Karpas-422 (cell line): ENCODE results near the gene GGT5. TPM values are rescaled to one million over a fixed set of nuclear protein-coding genes. Genes with fewer than 3 reads are reported as not detected.
"Not testable (repeated sequence)": the region's sequence is repeated elsewhere in the genome, so short reads cannot be mapped to it uniquely, and the experiment has no call there.

Experiments used
- DNase-seq: peaks from one replicate; pipeline ENCODE4 v3.0.0-alpha.2; 2015
- H2AFZ ChIP-seq: fragments of 200-600 bp; sonication (generic); 2 replicates; pipeline ENCODE4 v1.6.1; 2014; ENCODE audit warnings: antibody characterized with exemption, low read length, mixed read lengths
- H3K27ac ChIP-seq: fragments of 200-600 bp; sonication (generic); 2 replicates; pipeline ENCODE4 v1.5.1; 2014; ENCODE audit warnings: mild to moderate bottlenecking, low read length, moderate library complexity
- H3K27me3 ChIP-seq: fragments of 200-600 bp; sonication (generic); 2 replicates; pipeline ENCODE4 v1.6.1; 2014; ENCODE audit warnings: low read length, mixed read lengths
- H3K36me3 ChIP-seq: fragments of 200-600 bp; sonication (generic); 2 replicates; pipeline ENCODE4 v1.6.1; 2014; ENCODE audit warnings: low read length, mixed read lengths; ENCODE audit not compliant: insufficient read depth
- H3K4me1 ChIP-seq: fragments of 200-600 bp; sonication (generic); 2 replicates; pipeline ENCODE4 v1.6.1; 2014; ENCODE audit warnings: mild to moderate bottlenecking, low read length, mixed read lengths
- H3K4me2 ChIP-seq: fragments of 200-600 bp; sonication (generic); 2 replicates; pipeline ENCODE4 v1.6.1; 2014; ENCODE audit warnings: low read length, low read depth, mild to moderate bottlenecking; ENCODE audit not compliant: poor library complexity, severe bottlenecking
- H3K4me3 ChIP-seq: fragments of 200-600 bp; sonication (generic); 2 replicates; pipeline ENCODE4 v1.5.1; 2014; ENCODE audit warnings: mild to moderate bottlenecking, antibody characterized with exemption, low read length, mixed read lengths
- H3K79me2 ChIP-seq: fragments of 200-600 bp; sonication (generic); 2 replicates; pipeline ENCODE4 v1.6.1; 2014; ENCODE audit warnings: mild to moderate bottlenecking, low read length, mixed read lengths
- H3K9ac ChIP-seq: fragments of 200-600 bp; sonication (generic); 2 replicates; pipeline ENCODE4 v1.6.0; 2014; ENCODE audit warnings: low read length
- H3K9me2 ChIP-seq: fragments of 200-600 bp; sonication (generic), shearing (Covaris generic); replicated peaks from 2 replicates; pipeline ENCODE4 v1.6.0; 2014; ENCODE audit warnings: mild to moderate bottlenecking, low read length, moderate library complexity; ENCODE audit not compliant: insufficient read depth
- H3K9me3 ChIP-seq: fragments of 300-700, 200-600 bp; sonication (generic); 2 replicates; pipeline ENCODE4 v1.6.1; 2014; ENCODE audit warnings: low read length, mixed read lengths
- H4K20me1 ChIP-seq: fragments of 200-600 bp; sonication (generic); 2 replicates; pipeline ENCODE4 v1.6.1; 2014; ENCODE audit warnings: mild to moderate bottlenecking, antibody characterized with exemption, low read length, low read depth; ENCODE audit not compliant: insufficient read depth
- total RNA-seq: library from RNA; depleted of rRNA; stranded (reverse); fragments of >200 nt; shearing (Covaris generic); gene quantifications from 2 replicates; pipeline ENCODE4 v1.2.3, GENCODE V29; 2014; ENCODE audit warnings: low replicate concordance

GGT5 gene
- total RNA-seq, 1 experiment from 2014 or later, result not detected

DNA sequence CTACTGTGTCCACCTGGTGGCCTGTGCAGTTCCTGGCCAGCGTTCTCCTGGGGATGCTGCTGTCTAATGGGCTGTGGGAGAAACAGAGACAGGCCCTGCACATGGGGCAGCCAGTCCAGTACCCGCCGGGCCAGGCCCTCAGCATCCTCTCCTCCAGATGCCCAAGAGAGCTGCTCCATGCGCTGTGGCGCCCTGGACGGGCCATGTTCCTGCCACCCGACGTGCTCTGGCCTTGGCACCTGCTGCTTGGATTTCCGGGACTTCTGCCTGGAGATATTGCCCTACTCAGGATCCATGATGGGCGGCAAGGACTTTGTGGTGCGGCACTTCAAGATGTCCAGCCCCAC lies 62.0 kb downstream of the GGT5 start:
- not testable (repeated sequence) for H3K27me3 ChIP-seq, H2AFZ ChIP-seq, H3K9ac ChIP-seq, H3K79me2 ChIP-seq, H3K36me3 ChIP-seq, H3K4me2 ChIP-seq, H3K9me3 ChIP-seq, H3K27ac ChIP-seq, H4K20me1 ChIP-seq, H3K4me3 ChIP-seq, DNase-seq, H3K9me2 ChIP-seq
- peaks cover 24% of the 10 kb centered on the region for H3K4me1 ChIP-seq

DNA sequence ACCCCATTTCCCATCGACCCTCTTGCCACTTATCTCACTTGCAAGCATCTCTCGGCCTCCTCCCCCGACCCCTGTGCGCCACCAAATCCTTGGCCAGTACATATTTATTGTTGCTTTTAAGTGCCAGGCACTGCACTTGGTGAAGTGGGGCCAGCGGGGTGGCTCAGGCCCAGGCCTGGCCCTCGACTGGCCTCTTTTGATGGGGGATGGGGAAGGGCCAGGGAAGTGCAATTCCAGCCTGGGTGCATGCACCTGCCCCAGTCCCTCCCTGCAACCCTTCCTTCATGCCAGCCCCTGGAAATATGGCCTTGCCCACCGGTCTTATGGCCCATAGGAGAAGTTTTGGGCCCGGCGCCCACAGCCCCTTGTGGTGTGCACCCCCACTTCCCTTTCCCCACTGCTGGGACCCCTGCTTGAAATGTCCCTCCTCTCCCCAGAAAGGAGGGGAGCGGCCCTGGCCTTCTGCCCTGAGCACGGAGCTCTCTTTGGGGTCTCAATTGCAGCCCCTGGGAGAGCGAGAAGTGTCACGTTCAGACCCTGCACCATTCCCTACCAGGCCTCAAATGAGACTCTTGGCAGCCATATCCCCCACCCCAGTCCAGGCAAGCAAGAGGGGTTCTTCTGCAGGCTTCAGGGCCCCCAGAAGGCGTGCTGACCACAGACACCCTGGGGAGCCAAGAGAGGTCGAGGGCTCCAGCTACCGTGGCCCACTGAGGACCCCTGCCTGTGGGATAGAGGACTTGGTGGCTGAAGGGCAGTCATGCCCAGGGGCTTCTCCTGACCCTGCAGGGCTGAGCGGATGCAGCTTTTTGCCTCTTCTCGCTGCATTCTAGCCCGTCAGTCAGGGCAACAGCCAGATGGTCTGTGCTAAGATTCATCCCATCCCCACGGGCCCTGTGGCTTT lies 62.6 kb downstream of the GGT5 start:
- Histone ChIP-seq H3K4me1 (peaks cover 24% of the 10 kb centered on the region), H3K27ac (no peak overlapping the region), H3K27me3 (no peaks in the 10 kb centered on the region), H3K79me2 (no peaks in the 10 kb centered on the region), H3K4me2 (no peak overlapping the region), H3K9me2 (no peaks in the 10 kb centered on the region), H3K36me3 (no peaks in the 10 kb centered on the region), H3K4me3 (no peak overlapping the region), H3K9ac (no peak overlapping the region), H3K9me3 (no peaks in the 10 kb centered on the region), H4K20me1 (no peaks in the 10 kb centered on the region), H2AFZ (no peak overlapping the region)
- no peak for DNase-seq

DNA sequence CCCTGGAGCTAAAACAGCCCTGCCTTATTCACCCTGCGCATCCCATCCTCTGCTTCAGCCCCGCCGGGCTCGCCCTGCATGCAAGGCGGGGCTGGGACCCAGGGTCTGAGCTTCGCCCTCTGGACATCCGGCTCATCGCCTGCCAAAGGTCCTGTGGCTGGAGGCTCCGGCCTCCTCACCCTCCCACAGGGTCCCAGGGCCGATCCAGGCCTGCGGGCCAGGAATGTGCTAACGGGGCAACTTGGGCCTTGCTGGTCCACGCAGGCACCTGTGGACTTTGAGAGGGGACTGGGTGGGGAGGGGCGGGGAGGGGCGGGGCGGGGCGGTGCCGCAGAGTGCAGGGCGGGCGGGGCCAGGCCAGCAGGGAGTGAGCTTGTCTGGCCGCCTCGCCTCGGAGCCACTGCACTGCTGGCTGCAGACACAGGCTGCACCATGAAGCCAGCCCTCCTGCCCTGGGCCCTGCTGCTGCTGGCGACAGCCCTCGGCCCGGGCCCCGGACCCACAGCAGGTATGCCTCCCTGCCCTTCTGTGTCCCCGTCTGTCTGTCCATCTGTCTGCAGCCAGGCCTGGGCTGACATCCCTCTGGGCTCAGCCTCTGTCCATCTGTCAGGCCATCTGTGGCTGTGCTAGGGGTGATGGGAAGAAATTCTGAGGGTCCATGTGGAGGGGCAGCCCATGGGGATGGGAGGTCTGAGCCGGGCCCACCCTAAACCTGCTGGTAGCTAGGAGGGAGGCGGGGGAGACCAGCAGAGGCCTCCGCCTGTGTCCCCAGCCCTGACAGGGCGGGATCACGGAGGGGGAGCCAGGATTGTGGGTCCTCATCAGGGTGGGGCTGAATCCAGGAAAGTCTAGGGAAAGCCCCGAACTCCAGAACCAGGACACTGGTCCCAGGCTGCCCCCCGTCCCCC lies 63.5 kb downstream of the GGT5 start, which contains the start of gene SUSD2:
Gene SUSD2, plus strand, starts transcription at position 400 of the 908 bp plus-strand sequence. Its CDS starts 33 bp downstream, at position 433.
- no peaks in the 10 kb centered on the region for H3K36me3 ChIP-seq
- H4K20me1 ChIP-seq, result no peaks in the 10 kb centered on the region
- peak within 1 kb of the TSS; percentile 17; the same call in 1 of the 2 replicates for H3K9ac ChIP-seq
- no peak within 1 kb of the TSS for H3K4me3 ChIP-seq
- H3K79me2 ChIP-seq, result no peaks in the 10 kb centered on the region
- H3K9me3 ChIP-seq, result no peaks in the 10 kb centered on the region
- H3K4me2 ChIP-seq, result peak within 1 kb of the TSS; percentile 21
- peak; percentile 59 for DNase-seq
- H3K4me1 ChIP-seq, result peaks cover 24% of the 10 kb centered on the region
- H3K27me3 ChIP-seq, result no peaks in the 10 kb centered on the region
- no peak within 1 kb of the TSS for H2AFZ ChIP-seq
- H3K27ac ChIP-seq, result 0 out of 2 replicates have a peak within 1 kb of the TSS, but pooled peaks have one; percentile 12
- no peaks in the 10 kb centered on the region for H3K9me2 ChIP-seq

DNA sequence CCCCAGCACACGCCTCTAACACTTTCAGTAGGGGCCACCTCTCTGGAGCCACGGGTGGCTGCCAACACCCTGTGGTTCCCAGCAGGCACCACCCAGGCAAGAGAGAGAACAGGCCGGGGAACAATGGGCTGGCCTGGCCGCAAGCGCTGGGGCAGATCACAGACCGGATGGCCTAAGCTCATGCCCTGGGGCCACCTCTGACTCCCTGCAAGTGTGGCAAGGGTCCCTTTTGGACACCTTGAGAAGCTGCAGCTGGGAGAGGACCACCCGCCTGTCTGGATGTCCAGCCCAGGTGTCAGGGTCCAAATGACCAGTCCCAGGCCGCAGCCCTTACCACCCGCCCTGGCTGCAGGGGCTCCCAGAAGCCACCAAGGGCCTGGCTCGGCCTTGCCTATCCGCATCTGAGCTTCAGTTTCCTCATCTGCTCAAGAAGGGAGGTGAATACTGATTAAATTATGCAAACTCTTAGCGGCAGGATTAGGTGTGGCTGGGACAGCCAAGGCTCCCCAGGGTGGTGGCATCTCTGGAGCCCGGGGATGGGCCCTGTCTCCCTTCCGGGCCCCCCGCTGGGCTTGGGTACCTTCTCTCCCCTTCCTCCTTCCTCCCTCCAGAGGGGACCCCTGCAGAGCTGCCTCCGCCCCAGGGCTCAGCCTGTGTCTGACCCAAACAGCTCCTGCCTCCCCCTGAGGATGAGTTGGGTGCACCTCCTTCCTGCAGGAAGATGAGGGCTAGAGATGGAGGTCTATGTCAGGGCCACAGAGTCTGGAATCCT lies 64.4 kb downstream of the GGT5 start:
- Histone ChIP-seq H3K36me3 (no peaks in the 10 kb centered on the region), H3K27ac (0 out of 2 replicates have a peak overlapping the region, but pooled peaks have one; percentile 12), H3K27me3 (no peaks in the 10 kb centered on the region), H3K4me1 (peaks cover 24% of the 10 kb centered on the region), H3K9me2 (no peaks in the 10 kb centered on the region), H3K9me3 (no peaks in the 10 kb centered on the region), H3K9ac (peak overlapping the region; percentile 17; the same call in 1 of the 2 replicates), H2AFZ (no peak overlapping the region), H3K4me2 (peak overlapping the region; percentile 21), H3K4me3 (no peak overlapping the region), H4K20me1 (no peaks in the 10 kb centered on the region), H3K79me2 (no peaks in the 10 kb centered on the region)
- DNase-seq, result peak; percentile 80

DNA sequence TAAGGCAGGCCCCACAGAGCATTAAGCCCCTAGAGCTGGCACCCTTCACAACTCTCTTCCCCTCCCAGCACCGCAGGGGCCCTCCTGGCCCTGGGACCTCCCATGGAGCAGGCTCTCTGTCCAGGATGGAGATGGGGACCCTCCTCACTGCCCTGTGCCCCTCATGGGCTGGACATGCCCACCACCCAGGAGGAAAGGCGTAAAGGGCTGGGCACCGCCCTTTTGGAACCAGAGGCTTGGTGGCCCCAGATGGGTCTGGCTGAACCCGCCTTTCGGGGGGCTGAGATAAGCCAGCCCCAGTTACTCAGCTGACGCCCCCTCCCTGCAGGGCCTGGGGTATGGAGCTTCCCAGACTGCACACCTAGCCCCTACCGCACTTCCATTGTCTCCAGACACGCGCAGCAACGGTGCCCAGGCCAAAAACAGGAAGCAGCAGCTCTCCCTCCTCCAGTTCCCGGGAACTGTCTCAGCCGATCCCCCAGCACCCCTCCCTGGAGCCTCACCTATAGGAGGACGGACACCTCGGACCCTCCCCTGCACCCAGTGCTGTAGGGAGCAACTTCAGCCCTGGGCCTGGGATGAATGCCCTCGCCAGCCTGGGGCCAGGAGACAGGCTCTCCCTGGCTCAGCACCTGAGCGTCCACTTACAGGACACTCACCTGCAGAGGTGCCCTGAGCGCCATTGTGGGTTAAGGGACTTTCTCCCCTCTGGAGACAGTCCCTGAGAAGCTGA lies 65.2 kb downstream of the GGT5 start:
- no peak overlapping the region for H3K9ac ChIP-seq
- no peaks in the 10 kb centered on the region for H3K36me3 ChIP-seq
- peak overlapping the region; percentile 21 for H3K4me2 ChIP-seq
- no peak for DNase-seq
- H3K27ac ChIP-seq, result no peak overlapping the region
- H2AFZ ChIP-seq, result no peak overlapping the region
- peaks cover 24% of the 10 kb centered on the region for H3K4me1 ChIP-seq
- no peaks in the 10 kb centered on the region for H3K9me3 ChIP-seq
- no peaks in the 10 kb centered on the region for H3K9me2 ChIP-seq
- H3K27me3 ChIP-seq, result no peaks in the 10 kb centered on the region
- no peak overlapping the region for H3K4me3 ChIP-seq
- H4K20me1 ChIP-seq, result no peaks in the 10 kb centered on the region
- H3K79me2 ChIP-seq, result no peaks in the 10 kb centered on the region

DNA sequence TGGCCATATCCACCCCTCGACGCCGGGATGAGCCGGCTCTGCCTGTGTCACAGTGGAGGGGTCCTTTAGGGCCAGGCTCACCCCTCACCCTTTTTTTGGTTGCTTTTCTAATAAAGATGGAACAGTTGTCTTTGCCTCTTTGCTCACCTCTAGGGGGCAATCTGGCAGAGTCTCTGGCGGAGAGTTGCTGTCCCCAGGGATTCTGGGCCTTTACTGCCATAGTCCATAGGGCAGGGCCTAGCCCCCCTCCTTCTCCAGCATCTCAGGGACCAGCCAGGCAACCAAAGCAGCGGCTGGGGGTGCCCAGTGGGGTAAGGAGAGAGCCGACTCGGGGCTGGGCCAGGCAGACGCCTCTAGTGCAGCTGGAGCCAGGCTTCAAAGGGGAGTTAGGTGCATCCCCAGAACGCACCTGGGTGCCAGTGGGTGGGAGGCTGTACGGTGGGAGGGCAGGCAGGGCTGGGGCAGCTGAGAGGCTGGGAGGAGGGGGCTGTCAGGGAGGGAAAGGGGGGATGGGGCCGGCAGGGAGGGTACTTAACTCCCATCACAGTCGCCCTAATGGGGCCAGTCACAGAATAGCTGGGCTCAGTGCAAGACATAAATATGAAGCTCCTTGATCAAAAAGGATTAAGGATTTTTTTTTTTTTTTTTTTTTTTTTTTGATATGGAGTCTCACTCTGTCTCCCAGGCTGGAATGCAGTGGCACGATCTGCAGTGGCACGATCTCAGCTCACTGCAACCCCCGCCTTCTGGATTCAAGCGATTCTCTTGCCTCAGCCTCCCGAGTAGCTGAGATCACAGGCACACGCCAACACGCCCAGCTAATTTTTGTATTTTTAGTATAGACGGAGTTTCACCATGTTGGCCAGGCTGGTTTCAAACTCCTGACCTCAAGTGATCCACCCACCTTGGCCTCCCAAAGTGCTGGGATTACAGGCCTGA lies 66.1 kb downstream of the GGT5 start:
- H3K27me3 ChIP-seq, result no peaks in the 10 kb centered on the region
- no peak overlapping the region for H3K4me3 ChIP-seq
- no peaks in the 10 kb centered on the region for H4K20me1 ChIP-seq
- peak; percentile 80 for DNase-seq
- no peak overlapping the region for H3K9ac ChIP-seq
- no peaks in the 10 kb centered on the region for H3K9me3 ChIP-seq
- H3K9me2 ChIP-seq, result no peaks in the 10 kb centered on the region
- peaks cover 24% of the 10 kb centered on the region for H3K4me1 ChIP-seq
- no peak overlapping the region for H3K27ac ChIP-seq
- no peak overlapping the region for H2AFZ ChIP-seq
- no peaks in the 10 kb centered on the region for H3K79me2 ChIP-seq
- no peaks in the 10 kb centered on the region for H3K36me3 ChIP-seq
- H3K4me2 ChIP-seq, result no peak overlapping the region

DNA sequence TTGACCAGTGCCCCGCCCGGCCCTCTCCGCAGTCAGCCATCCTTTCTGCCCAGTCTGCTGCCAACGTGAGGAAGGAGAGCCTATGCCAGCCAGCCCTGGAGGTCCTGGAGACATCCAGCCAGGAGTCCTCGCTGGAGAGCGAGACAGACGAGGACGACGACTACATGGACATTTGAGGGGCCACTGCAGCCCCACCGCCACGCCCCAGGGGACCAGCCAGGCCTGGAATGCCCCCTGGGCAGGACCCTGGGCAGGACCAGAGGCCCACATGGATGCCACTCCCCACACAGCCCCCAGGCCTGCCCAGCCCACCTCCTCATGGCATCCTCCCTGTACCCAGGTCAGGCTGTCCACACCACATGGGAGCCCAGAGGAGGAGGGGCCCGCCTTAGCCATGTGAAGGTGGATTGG lies 66.9 kb downstream of the GGT5 start:
- no peak for DNase-seq
- peaks cover 24% of the 10 kb centered on the region for H3K4me1 ChIP-seq

More for the DNA sequence above, 66.9 kb downstream of the GGT5 start:
- no peaks in the 10 kb centered on the region for H3K36me3 ChIP-seq
- H3K27me3 ChIP-seq, result no peaks in the 10 kb centered on the region
- no peaks in the 10 kb centered on the region for H4K20me1 ChIP-seq
- H3K79me2 ChIP-seq, result no peaks in the 10 kb centered on the region
- no peaks in the 10 kb centered on the region for H3K9me3 ChIP-seq
- no peaks in the 10 kb centered on the region for H3K9me2 ChIP-seq
- no peak overlapping the region for H2AFZ ChIP-seq
- no peak overlapping the region for H3K4me3 ChIP-seq
- H3K4me2 ChIP-seq, result no peak overlapping the region
- H3K9ac ChIP-seq, result no peak overlapping the region
- H3K27ac ChIP-seq, result no peak overlapping the region
